Spleen (tissue), 11 donors: ENCODE results near the gene RILPL1. TPM values are rescaled to one million over a fixed set of nuclear protein-coding genes. Genes with fewer than 3 reads are reported as not detected.
"Not testable (repeated sequence)": the region's sequence is repeated elsewhere in the genome, so short reads cannot be mapped to it uniquely, and the experiment has no call there.

Experiments
- DNase-seq: peaks from one replicate; pipeline ENCODE4 v3.0.0-alpha.2; 2020
- H3K27ac ChIP-seq, 8 donors: fragments of 200-600 bp; sonication (generic) in 7 of 8; 1 replicate in 4 of 8; 2 replicates in 4 of 8; pipeline versions ENCODE4 v1.5.0 to v1.8.0; 2016 to 2021; ENCODE audit warnings: inconsistent platforms in 4 of 8, mild to moderate bottlenecking in 4 of 8, moderate library complexity in 1 of 8
- H3K27me3 ChIP-seq, 7 donors: fragments of 200-600 bp; sonication (generic) in 6 of 7; replicated peaks in 1 of 7; 1 replicate in 4 of 7; 2 replicates in 3 of 7; pipeline versions ENCODE4 v1.5.0 to v1.8.0; 2016 to 2021; ENCODE audit warnings: inconsistent platforms in 3 of 7, mild to moderate bottlenecking in 1 of 7
- H3K36me3 ChIP-seq, 6 donors: fragments of 200-600 bp; sonication (generic) in 5 of 6; 1 replicate in 4 of 6; 2 replicates in 2 of 6; pipeline versions ENCODE4 v1.5.0 to v1.8.0; 2016 to 2021; ENCODE audit warnings: inconsistent platforms in 2 of 6
- H3K4me1 ChIP-seq, 6 donors: fragments of 200-600 bp; sonication (generic) in 5 of 6; 1 replicate in 3 of 6; 2 replicates in 3 of 6; pipeline versions ENCODE4 v1.5.0 to v1.8.0; 2016 to 2021; ENCODE audit warnings: inconsistent platforms in 3 of 6
- H3K4me3 ChIP-seq, 8 donors: fragments of 200-600 bp; sonication (generic) in 7 of 8; 1 replicate in 4 of 8; 2 replicates in 4 of 8; pipeline versions ENCODE4 v1.5.0 to v1.8.0; 2016 to 2021; ENCODE audit warnings: inconsistent platforms in 4 of 8, mild to moderate bottlenecking in 4 of 8, moderate library complexity in 2 of 8
- H3K9me3 ChIP-seq, 8 donors: fragments of 200-600 bp; sonication (generic) in 7 of 8; 1 replicate in 4 of 8; 2 replicates in 4 of 8; pipeline versions ENCODE4 v1.5.0 to v1.8.0; 2016 to 2021; ENCODE audit warnings: inconsistent platforms in 4 of 8
- CTCF ChIP-seq, 11 experiments: fragments of 200-600 bp in 7 of 11; fragments of 450-650 bp in 4 of 11; sonication (generic) in 4 of 11; IDR thresholded peaks in 8 of 11; conservative IDR thresholded peaks in 3 of 11; 1 replicate in 7 of 11; 2 replicates in 4 of 11; pipeline versions ENCODE4 v1.4.0 to v1.8.0; 2016 to 2021; ENCODE audit warnings: antibody characterized with exemption in 11 of 11, inconsistent platforms in 4 of 11, mild to moderate bottlenecking in 1 of 11
- POLR2A ChIP-seq, 3 donors: fragments of 450-650 bp; IDR thresholded peaks; one replicate each; pipeline ENCODE4 v1.5.1; 2017; ENCODE audit warnings: antibody characterized with exemption in 3 of 3, mild to moderate bottlenecking in 1 of 3
- POLR2AphosphoS5 ChIP-seq, 3 donors: sonication (generic); formaldehyde crosslinking; IDR thresholded peaks; one replicate each; pipeline ENCODE4 v1.5.1; 2017; ENCODE audit warnings: antibody characterized with exemption in 3 of 3
- WGBS, 5 donors: extraction: QIAGEN DNeasy Blood & Tissue Kit in 3 of 5; methylation state at CpG; one replicate each; pipeline versions ENCODE4 v1.1.5 to v1.1.7; 2013 to 2018; 5-methylcytosine and 5-hydroxymethylcytosine counted together
- intact Hi-C: fragments of 100-400 bp; cut with DNase I; formaldehyde crosslinking; loops from one replicate; pipeline ENCODE4 v1.15.0; 2023; ENCODE audit warnings: low total_unique reads
- polyA plus RNA-seq, 3 donors: library from polyadenylated mRNA; stranded (reverse); fragments of 200-250 nt; gene quantifications; one replicate each; pipeline ENCODE4 v1.2.1, GENCODE V29; 2013
- total RNA-seq, 7 donors: library from RNA; depleted of rRNA in 3 of 7; stranded (reverse); fragments of >200 nt in 3 of 7; fragmentation: NEBNext Ultra II Directional in 4 of 7; extraction: Animal tissue kit (Norgen Biotek cat#: 25700) in 4 of 7; gene quantifications; one replicate each; pipeline versions ENCODE4 v1.1.0 to v1.2.1, GENCODE V29; 2016 to 2021
- donor health status: healthy with polysubstance abuse.
- donor health status: DM: no; HTN: no; CAD: no; lungs with moderate emphysema.
- donor health status: DM: no; HTN: no; CAD: no.
- donor health status: Bipolar disorder and iron deficiency.
- donor health status: healthy.
- donor health status: DM: no; HTN: no; CAD: no.
- donor health status: DM: yes; HTN: yes; CAD: no.

Gene RILPL1
- total and polyA plus RNA-seq, 10 donors: 3.2 to 13.6 (median 9.0) TPM

GRCh38 chr12:123516216-123516780 is 17.2 kb downstream of the RILPL1 start:
- H3K27me3 ChIP-seq: no peaks in the 10 kb centered on the region
- H3K4me3 ChIP-seq: no peak overlapping the region
- peaks cover 0 to 66% (median 24%) of the 10 kb centered on the region in 6 donors for H3K36me3 ChIP-seq
- DNase-seq: no peak
- H3K9me3 ChIP-seq: no peaks in the 10 kb centered on the region
- intact Hi-C loops: no loop called here
- H3K27ac ChIP-seq: no peak overlapping the region
- H3K4me1 ChIP-seq: peaks cover 0 to 9% (median 0%) of the 10 kb centered on the region in 6 donors
- TF ChIP-seq POLR2A (IDR thresholded peaks at IDR 0.05): no peak
- TF ChIP-seq CTCF (IDR thresholded peaks at IDR 0.05 in 8 of 11, conservative IDR thresholded peaks at IDR 0.05 in 3 of 11): no peak
- no peak for TF ChIP-seq POLR2AphosphoS5 (IDR thresholded peaks at IDR 0.05)
- 83 to 93% (median 91%) methylated on average over 11 of the region's 11 CpGs for WGBS, 5 donors

- intact Hi-C loops, DNase-seq: not testable (repeated sequence)
- H3K36me3 ChIP-seq: peaks cover 0 to 55% (median 18%) of the 10 kb centered on the region in 6 donors
Measured at GRCh38 chr12:123514582-123515221, 18.8 kb downstream of the RILPL1 start.

GRCh38 chr12:123513805-123514204 is 19.7 kb downstream of the RILPL1 start:
- Histone ChIP-seq H3K27me3 (no peaks in the 10 kb centered on the region), H3K27ac (no peak overlapping the region), H3K36me3 (peaks cover 0 to 46% (median 17%) of the 10 kb centered on the region in 6 donors), H3K4me1 (peaks cover 0 to 11% (median 0%) of the 10 kb centered on the region in 6 donors), H3K9me3 (no peaks in the 10 kb centered on the region), H3K4me3 (no peak overlapping the region)
- WGBS, 5 donors: 83 to 91% (median 87%) methylated on average over 13 of the region's 13 CpGs
- intact Hi-C loops: no loop called here
- no peak for TF ChIP-seq POLR2A (IDR thresholded peaks at IDR 0.05)
- no peak for TF ChIP-seq POLR2AphosphoS5 (IDR thresholded peaks at IDR 0.05)
- TF ChIP-seq CTCF (IDR thresholded peaks at IDR 0.05 in 8 of 11, conservative IDR thresholded peaks at IDR 0.05 in 3 of 11): no peak
- no peak for DNase-seq

More at GRCh38 chr12:123514582-123515221, 18.8 kb downstream of the RILPL1 start:
- not testable (repeated sequence) for H3K27me3 ChIP-seq, H3K27ac ChIP-seq, H3K4me3 ChIP-seq, H3K9me3 ChIP-seq
- H3K4me1 ChIP-seq: peaks cover 0 to 12% (median 0%) of the 10 kb centered on the region in 6 donors
- 89 to 97% (median 95%) methylated on average over 1 of the region's 1 CpG for WGBS, 5 donors

- no peak for TF ChIP-seq CTCF (IDR thresholded peaks at IDR 0.05 in 8 of 11, conservative IDR thresholded peaks at IDR 0.05 in 3 of 11)
- no peak for TF ChIP-seq POLR2AphosphoS5 (IDR thresholded peaks at IDR 0.05)
- no peak for TF ChIP-seq POLR2A (IDR thresholded peaks at IDR 0.05)
- H3K27me3 ChIP-seq: no peaks in the 10 kb centered on the region
- H3K9me3 ChIP-seq: no peaks in the 10 kb centered on the region
- peaks cover 0 to 11% (median 0%) of the 10 kb centered on the region in 6 donors for H3K4me1 ChIP-seq
- WGBS, 5 donors: 87 to 91% (median 90%) methylated on average over 23 to 26 of the region's 26 CpGs
- no peak overlapping the region for H3K27ac ChIP-seq
- intact Hi-C loops: no loop called here
- DNase-seq: no peak
- peaks cover 0 to 38% (median 14%) of the 10 kb centered on the region in 6 donors for H3K36me3 ChIP-seq
- H3K4me3 ChIP-seq: no peak overlapping the region
Measured at GRCh38 chr12:123512838-123513665, 20.5 kb downstream of the RILPL1 start.
